Activated B cell treated with CpG ODN at 0.5 μM for 24 hours (primary cell): ENCODE results near the gene DNAJC12. TPM values are rescaled to one million over a fixed set of nuclear protein-coding genes. Genes with fewer than 3 reads are reported as not detected.
"Not testable (repeated sequence)": the region's sequence is repeated elsewhere in the genome, so short reads cannot be mapped to it uniquely, and the experiment has no call there.

ENCODE experiments used
- ATAC-seq: fragments of 200-7000 bp; cut with Tn5 transposase; one replicate; pipeline ENCODE4 v1.10.0; 2021; ENCODE audit warnings: low read depth, mild to moderate bottlenecking, moderate library complexity
- CTCF ChIA-PET: fragments of 350-600 bp; sonication (Branson Sonifier 250); formaldehyde crosslinking; loops from one replicate; lab custom pipeline; 2021; ENCODE audit warnings: antibody characterized with exemption; lab: Charles Lee
- POLR2A ChIA-PET: fragments of 350-600 bp; sonication (Branson Sonifier 250); formaldehyde crosslinking; loops from one replicate; lab custom pipeline; 2021; ENCODE audit warnings: antibody characterized with exemption; lab: Charles Lee
- DNase-seq: peaks from one replicate; pipeline ENCODE4 v3.0.0; 2022
- H3K27ac Mint-ChIP-seq: one replicate; pipeline ENCODE4 v1.8.0; 2020; ENCODE audit warnings: mixed read lengths
- H3K27me3 Mint-ChIP-seq: one replicate; pipeline ENCODE4 v1.8.0; 2021; ENCODE audit warnings: mixed read lengths
- H3K36me3 Mint-ChIP-seq: one replicate; pipeline ENCODE4 v1.8.0; 2021; ENCODE audit warnings: low read depth, mixed read lengths
- H3K4me1 Mint-ChIP-seq: one replicate; pipeline ENCODE4 v1.8.0; 2021; ENCODE audit warnings: mixed read lengths
- H3K4me3 Mint-ChIP-seq: one replicate; pipeline ENCODE4 v1.8.0; 2020; ENCODE audit warnings: mild to moderate bottlenecking, mixed read lengths
- H3K9me3 Mint-ChIP-seq: one replicate; pipeline ENCODE4 v1.8.0; 2020; ENCODE audit warnings: mixed read lengths
- intact Hi-C: fragments of 100-400 bp; cut with micrococcal nuclease; formaldehyde crosslinking; loops from one replicate; pipeline ENCODE4 v1.15.1; 2024
- total RNA-seq: library from RNA; stranded (reverse); gene quantifications from 2 replicates; pipeline ENCODE4 v1.2.3, GENCODE V29; 2022
- TF ChIP-seq, protein P1 (sequence below): fragments of 200-600 bp; IDR thresholded peaks from one replicate; pipeline ENCODE4 v1.8.0; 2022; ENCODE audit warnings: antibody characterized with exemption, mild to moderate bottlenecking

DNAJC12 gene
- total RNA-seq, 1 donor from 2014 or later = 0.31 TPM

DNA sequence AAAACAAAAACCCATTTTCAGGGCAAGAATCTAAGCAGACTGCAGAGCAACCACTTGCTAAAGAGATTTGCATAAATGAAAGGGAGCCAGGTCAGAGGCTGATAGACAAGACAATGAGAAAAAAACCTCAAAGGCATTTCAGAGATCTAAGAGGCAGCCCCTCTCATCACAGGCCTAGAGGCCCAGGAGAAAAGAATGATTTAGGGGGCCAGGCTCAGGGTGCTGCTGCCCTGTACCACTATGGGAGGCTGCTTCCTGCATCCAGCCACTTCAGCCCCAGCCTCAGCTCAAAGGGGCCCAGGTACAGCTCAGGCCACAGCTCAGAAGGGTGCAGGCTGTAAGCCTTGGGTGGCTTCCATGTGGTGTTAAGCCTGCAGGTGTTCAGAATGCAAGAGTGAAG, 3.7 kb upstream of the DNAJC12 start:
- TF ChIP-seq, protein P1, sequence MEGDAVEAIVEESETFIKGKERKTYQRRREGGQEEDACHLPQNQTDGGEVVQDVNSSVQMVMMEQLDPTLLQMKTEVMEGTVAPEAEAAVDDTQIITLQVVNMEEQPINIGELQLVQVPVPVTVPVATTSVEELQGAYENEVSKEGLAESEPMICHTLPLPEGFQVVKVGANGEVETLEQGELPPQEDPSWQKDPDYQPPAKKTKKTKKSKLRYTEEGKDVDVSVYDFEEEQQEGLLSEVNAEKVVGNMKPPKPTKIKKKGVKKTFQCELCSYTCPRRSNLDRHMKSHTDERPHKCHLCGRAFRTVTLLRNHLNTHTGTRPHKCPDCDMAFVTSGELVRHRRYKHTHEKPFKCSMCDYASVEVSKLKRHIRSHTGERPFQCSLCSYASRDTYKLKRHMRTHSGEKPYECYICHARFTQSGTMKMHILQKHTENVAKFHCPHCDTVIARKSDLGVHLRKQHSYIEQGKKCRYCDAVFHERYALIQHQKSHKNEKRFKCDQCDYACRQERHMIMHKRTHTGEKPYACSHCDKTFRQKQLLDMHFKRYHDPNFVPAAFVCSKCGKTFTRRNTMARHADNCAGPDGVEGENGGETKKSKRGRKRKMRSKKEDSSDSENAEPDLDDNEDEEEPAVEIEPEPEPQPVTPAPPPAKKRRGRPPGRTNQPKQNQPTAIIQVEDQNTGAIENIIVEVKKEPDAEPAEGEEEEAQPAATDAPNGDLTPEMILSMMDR = no peak
- H3K27ac Mint-ChIP-seq = no peak overlapping the region
- peaks cover 11% of the 10 kb centered on the region for H3K9me3 Mint-ChIP-seq
- H3K4me3 Mint-ChIP-seq = no peak overlapping the region
- POLR2A ChIA-PET = no interaction called here
- DNase-seq = no peak
- CTCF ChIA-PET = no interaction called here
- intact Hi-C loops = no loop called here
- H3K36me3 Mint-ChIP-seq = no peaks in the 10 kb centered on the region
- peaks cover 2% of the 10 kb centered on the region for H3K4me1 Mint-ChIP-seq
- H3K27me3 Mint-ChIP-seq = no peaks in the 10 kb centered on the region
- no peak for ATAC-seq

DNA sequence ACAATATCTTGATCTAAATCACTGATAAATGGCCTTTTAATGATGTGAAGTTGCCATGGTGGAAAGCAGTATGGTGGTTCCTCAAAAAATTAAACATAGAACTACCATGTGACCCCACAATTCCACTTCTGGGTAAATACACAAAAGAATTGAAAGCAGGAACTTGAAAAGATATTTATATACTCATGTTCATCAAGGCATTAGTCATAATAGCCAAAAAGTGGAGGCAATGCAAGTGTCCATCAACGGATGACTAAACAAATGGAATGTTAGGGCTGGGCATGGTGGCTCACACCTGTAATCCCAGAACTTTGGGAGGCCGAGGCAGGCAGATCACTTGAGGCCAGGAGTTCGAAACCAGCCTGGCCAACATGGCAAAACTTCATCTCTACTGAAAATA, 2.0 kb upstream of the DNAJC12 start:
- Mint-ChIP-seq H3K4me3 (no peak overlapping the region), H3K27me3 (no peaks in the 10 kb centered on the region), H3K9me3 (peaks cover 11% of the 10 kb centered on the region), H3K27ac (no peak overlapping the region), H3K36me3 (no peaks in the 10 kb centered on the region), H3K4me1 (peaks cover 2% of the 10 kb centered on the region)
- ATAC-seq (no peak), DNase-seq (no peak)
- TF ChIP-seq, protein P1 = no peak
- intact Hi-C loops = no loop called here
- ChIA-PET POLR2A (no interaction called here), CTCF (no interaction called here)

DNA sequence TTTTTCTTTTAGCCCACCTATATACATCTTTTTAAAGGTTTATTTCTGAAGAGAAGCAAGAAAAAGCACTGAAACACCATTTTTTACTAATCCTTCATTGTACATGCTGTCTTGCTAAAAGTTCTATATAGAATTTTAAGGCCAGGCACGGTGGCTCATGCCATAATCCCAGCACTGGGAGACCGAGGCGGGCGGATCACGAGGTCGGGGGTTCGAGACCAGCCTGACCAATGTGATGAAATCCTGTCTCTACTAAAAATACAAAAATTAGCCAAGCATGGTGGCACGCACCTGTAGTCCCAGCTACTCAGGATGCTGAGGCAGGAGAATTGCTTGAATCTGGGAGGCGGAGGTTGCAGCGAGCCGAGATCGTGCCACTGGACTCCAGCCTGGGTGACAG, 1.5 kb upstream of the DNAJC12 start:
- ATAC-seq, H3K4me1 Mint-ChIP-seq, H3K27me3 Mint-ChIP-seq, DNase-seq, intact Hi-C loops, CTCF ChIA-PET, H3K4me3 Mint-ChIP-seq, POLR2A ChIA-PET, H3K36me3 Mint-ChIP-seq, H3K27ac Mint-ChIP-seq: not testable (repeated sequence)
- H3K9me3 Mint-ChIP-seq = peaks cover 11% of the 10 kb centered on the region

DNA sequence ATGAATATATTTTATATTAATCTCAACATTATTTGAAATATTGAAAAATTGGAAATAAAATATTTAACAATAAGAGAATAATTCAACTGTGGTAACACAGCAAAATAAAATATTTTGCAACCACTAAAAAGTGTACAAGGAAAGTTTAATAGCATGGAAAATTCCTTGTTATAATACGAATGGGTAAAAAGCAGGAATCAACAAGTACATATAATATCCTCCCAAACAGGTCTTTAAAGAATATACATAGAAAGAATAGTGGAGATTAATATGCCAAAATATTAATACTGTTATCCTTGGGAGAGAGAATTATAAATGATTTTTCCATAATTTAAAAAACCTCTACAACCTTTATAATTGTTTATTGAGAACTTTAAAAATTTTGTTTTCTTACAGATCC, 1.0 kb downstream of the DNAJC12 start:
- POLR2A ChIA-PET = no interaction called here
- Mint-ChIP-seq H3K4me3 (no peak overlapping the region), H3K4me1 (peaks cover 2% of the 10 kb centered on the region), H3K27ac (no peak overlapping the region), H3K36me3 (no peaks in the 10 kb centered on the region), H3K27me3 (no peaks in the 10 kb centered on the region), H3K9me3 (peaks cover 8% of the 10 kb centered on the region)
- CTCF ChIA-PET = no interaction called here
- ATAC-seq (no peak), DNase-seq (no peak)
- TF ChIP-seq, protein P1 = no peak
- intact Hi-C loops = no loop called here

DNA sequence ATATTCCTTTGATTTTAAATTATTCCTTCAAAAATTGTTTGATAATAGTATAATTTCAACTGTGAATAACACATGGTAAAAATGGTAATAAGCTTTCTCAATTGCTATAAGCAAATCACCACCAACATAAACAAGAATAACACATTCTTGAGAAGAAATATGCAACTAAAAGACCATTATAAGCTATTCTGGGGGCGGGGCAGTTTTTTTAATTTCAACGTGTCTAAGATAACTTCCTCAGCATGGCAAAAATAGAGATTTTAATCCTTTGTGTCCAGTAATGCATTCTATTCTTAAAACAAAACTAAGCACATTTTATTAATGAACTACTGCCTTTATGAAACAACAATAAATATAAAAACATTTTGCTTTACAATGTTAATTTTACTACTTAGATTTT, 1.5 kb downstream of the DNAJC12 start:
- ChIA-PET POLR2A (no interaction called here), CTCF (no interaction called here)
- ATAC-seq = no peak
- H3K27me3 Mint-ChIP-seq = no peaks in the 10 kb centered on the region
- H3K36me3 Mint-ChIP-seq = no peaks in the 10 kb centered on the region
- peaks cover 2% of the 10 kb centered on the region for H3K4me1 Mint-ChIP-seq
- no peak for DNase-seq
- intact Hi-C loops = no loop called here
- TF ChIP-seq, protein P1 = no peak
- no peak overlapping the region for H3K4me3 Mint-ChIP-seq
- peaks cover 6% of the 10 kb centered on the region for H3K9me3 Mint-ChIP-seq
- H3K27ac Mint-ChIP-seq = no peak overlapping the region

DNA sequence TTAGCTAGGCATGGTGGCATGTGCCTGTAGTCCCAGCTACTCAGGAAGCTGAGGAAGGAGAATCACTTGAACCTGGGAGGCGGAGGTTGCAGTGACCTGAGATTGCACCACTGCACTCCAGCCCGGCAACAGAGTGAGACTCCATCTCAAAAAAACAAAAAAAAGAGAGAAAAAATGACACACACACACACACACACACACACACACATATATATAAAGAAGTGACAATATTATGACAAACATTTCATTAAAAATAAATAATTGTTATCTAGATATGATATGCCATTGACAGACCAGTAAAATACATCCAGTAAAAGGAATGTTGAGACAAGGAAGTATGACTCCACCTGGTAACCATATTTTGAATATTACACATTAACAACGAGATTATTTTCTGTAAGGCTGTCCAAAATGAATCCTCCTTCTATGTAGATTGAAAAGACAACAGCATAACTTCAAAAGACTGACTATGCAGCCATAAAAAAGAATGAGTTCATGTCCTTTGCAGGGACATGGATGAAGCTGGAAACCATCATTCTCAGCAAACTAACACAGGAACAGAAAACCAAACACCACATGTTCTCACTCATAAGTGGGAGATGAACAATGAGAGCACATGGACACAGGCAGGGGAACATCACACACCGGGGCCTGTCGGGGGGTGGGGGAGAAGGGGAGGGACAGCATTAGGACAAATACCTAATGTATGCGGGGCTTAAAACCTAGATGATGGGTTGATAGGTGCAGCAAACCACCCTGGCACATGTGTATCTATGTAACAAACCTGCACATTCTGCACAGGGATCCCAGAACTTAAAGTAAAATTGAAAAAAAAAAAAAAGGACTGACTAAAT, 2.2 kb downstream of the DNAJC12 start:
- H3K27ac Mint-ChIP-seq, H3K4me3 Mint-ChIP-seq, H3K27me3 Mint-ChIP-seq, DNase-seq, H3K9me3 Mint-ChIP-seq, H3K4me1 Mint-ChIP-seq, H3K36me3 Mint-ChIP-seq, CTCF ChIA-PET, ATAC-seq, intact Hi-C loops: not testable (repeated sequence)
- POLR2A ChIA-PET = interaction anchor here (0.6 kb wide), 1 partner anchor 315 kb away, joined by 3 read pairs; no protein-coding TSS in a partner anchor
